NCI-H460 (cell line): ENCODE results near the gene ENOX1. TPM values are rescaled to one million over a fixed set of nuclear protein-coding genes. Genes with fewer than 3 reads are reported as not detected.

Source experiments
- DNase-seq: peaks from one replicate; pipeline ENCODE4 v3.0.0-alpha.2; 2016; ENCODE audit warnings: low read depth; ENCODE audit errors: extremely low read depth
- total RNA-seq: library from RNA; depleted of rRNA; stranded (reverse); fragments of >200 nt; shearing (Covaris generic); gene quantifications from 2 replicates; pipeline ENCODE4 v1.2.3, GENCODE V29; 2014

The ENOX1 gene
- total RNA-seq, 1 experiment from 2014 or later: 7.6 TPM

GRCh38 chr13:43237616-43238015, 549.2 kb downstream of the ENOX1 start:
- no peak for DNase-seq

- no peak for DNase-seq
Measured at GRCh38 chr13:43235028-43235427, 551.7 kb downstream of the ENOX1 start.

- DNase-seq: no peak
Measured at GRCh38 chr13:43232873-43233265, 553.9 kb downstream of the ENOX1 start.

- no peak for DNase-seq
Measured at GRCh38 chr13:43232144-43232872, 554.5 kb downstream of the ENOX1 start.

GRCh38 chr13:43230989-43231388, 555.8 kb downstream of the ENOX1 start:
- DNase-seq: no peak

- no peak for DNase-seq
Measured at GRCh38 chr13:43229506-43229905, 557.3 kb downstream of the ENOX1 start.

GRCh38 chr13:43227721-43228120, 559.1 kb downstream of the ENOX1 start:
- no peak for DNase-seq

GRCh38 chr13:43223216-43223615, 563.6 kb downstream of the ENOX1 start:
- no peak for DNase-seq

GRCh38 chr13:43222086-43222485, 564.7 kb downstream of the ENOX1 start:
- no peak for DNase-seq

- no peak for DNase-seq
Measured at GRCh38 chr13:43221611-43222010, 565.2 kb downstream of the ENOX1 start.

GRCh38 chr13:43220873-43221595, 565.7 kb downstream of the ENOX1 start:
- DNase-seq: no peak

- no peak for DNase-seq
Measured at GRCh38 chr13:43214124-43214523, 572.6 kb downstream of the ENOX1 start.

- no peak for DNase-seq
Measured at GRCh38 chr13:43206838-43207237, 579.9 kb downstream of the ENOX1 start.

- DNase-seq: no peak
Measured at GRCh38 chr13:43205416-43205815, 581.4 kb downstream of the ENOX1 start.

GRCh38 chr13:43204591-43204990, 582.2 kb downstream of the ENOX1 start:
- DNase-seq: no peak

GRCh38 chr13:43203781-43204180, 583.0 kb downstream of the ENOX1 start:
- DNase-seq: no peak

- no peak for DNase-seq
Measured at GRCh38 chr13:43200736-43201135, 586.0 kb downstream of the ENOX1 start.

- no peak for DNase-seq
Measured at GRCh38 chr13:43200307-43200706, 586.5 kb downstream of the ENOX1 start.

GRCh38 chr13:43196750-43197370, 589.9 kb downstream of the ENOX1 start:
- DNase-seq: no peak

GRCh38 chr13:43196086-43196621, 590.6 kb downstream of the ENOX1 start:
- DNase-seq: no peak

GRCh38 chr13:43195551-43195950, 591.2 kb downstream of the ENOX1 start:
- DNase-seq: no peak

GRCh38 chr13:43195112-43195511, 591.7 kb downstream of the ENOX1 start:
- no peak for DNase-seq
